Stimulated activated naive B cell treated with anti-CD40 and anti-IgM and Interleukin-4, amounts not matched to agents 10 μg/mL and 1 μg/mL and 100 μg/mL, for 72 hours (primary cell): Measurements from ENCODE around the gene CD72.
"Not testable (repeated sequence)": the region's sequence is repeated elsewhere in the genome, so short reads cannot be mapped to it uniquely, and the experiment has no call there.

Experiments used
- ATAC-seq, 2 donors: fragments of 150-1000 bp; cut with Tn5 transposase; replicated peaks; 2 replicates each; pipeline ENCODE4 v1.10.0; 2021; ENCODE audit warnings: moderate library complexity in 1 of 2
- DNase-seq: peaks from one replicate; pipeline ENCODE4 v3.0.0; 2021
- H3K27ac Mint-ChIP-seq: one replicate; pipeline ENCODE4 v1.8.0; 2022; ENCODE audit warnings: mild to moderate bottlenecking, mixed read lengths
- H3K27me3 Mint-ChIP-seq, 2 donors: one replicate each; pipeline ENCODE4 v1.8.0; 2022; ENCODE audit warnings: mixed read lengths in 2 of 2
- H3K36me3 Mint-ChIP-seq, 2 donors: one replicate each; pipeline ENCODE4 v1.8.0; 2022; ENCODE audit warnings: mixed read lengths in 2 of 2, mild to moderate bottlenecking in 1 of 2
- H3K4me1 Mint-ChIP-seq, 2 donors: one replicate each; pipeline ENCODE4 v1.8.0; 2022; ENCODE audit warnings: mixed read lengths in 2 of 2, mild to moderate bottlenecking in 1 of 2
- H3K4me3 Mint-ChIP-seq, 2 donors: one replicate each; pipeline ENCODE4 v1.8.0; 2022; ENCODE audit warnings: mild to moderate bottlenecking in 2 of 2, mixed read lengths in 2 of 2, moderate library complexity in 1 of 2
- H3K9me3 Mint-ChIP-seq, 2 donors: one replicate each; pipeline ENCODE4 v1.8.0; 2022; ENCODE audit warnings: mixed read lengths in 2 of 2, mild to moderate bottlenecking in 1 of 2

The CD72 gene

GRCh38 chr9:35641478-35641877 lies 23.3 kb upstream of the CD72 start:
- peak overlapping the region; percentile 91 for H3K27ac Mint-ChIP-seq
- DNase-seq, ATAC-seq, H3K27me3 Mint-ChIP-seq: not testable (repeated sequence)
- H3K36me3 Mint-ChIP-seq, result peaks cover 31 to 35% of the 10 kb centered on the region in 2 donors
- peak overlapping the region in 1 of 2 donors; percentile 37 for H3K4me3 Mint-ChIP-seq
- H3K9me3 Mint-ChIP-seq, result peaks cover 8 to 14% of the 10 kb centered on the region in 2 donors
- peaks cover 64 to 91% of the 10 kb centered on the region in 2 donors for H3K4me1 Mint-ChIP-seq

- Mint-ChIP-seq H3K36me3 (peaks cover 27 to 35% of the 10 kb centered on the region in 2 donors), H3K4me1 (peaks cover 68 to 91% of the 10 kb centered on the region in 2 donors), H3K4me3 (peak overlapping the region; percentile 55 to 62), H3K9me3 (peaks cover 8 to 14% of the 10 kb centered on the region in 2 donors), H3K27ac (peak overlapping the region; percentile 84)
- not testable (repeated sequence) for H3K27me3 Mint-ChIP-seq, ATAC-seq, DNase-seq
Measured at GRCh38 chr9:35640431-35640830, 22.2 kb upstream of the CD72 start.

GRCh38 chr9:35639631-35640030 lies 21.4 kb upstream of the CD72 start:
- Mint-ChIP-seq H3K4me1 (peaks cover 72 to 91% of the 10 kb centered on the region in 2 donors), H3K9me3 (peaks cover 8 to 14% of the 10 kb centered on the region in 2 donors), H3K4me3 (peak overlapping the region; percentile 46 to 63), H3K27ac (peak overlapping the region; percentile 90), H3K27me3 (no peaks in the 10 kb centered on the region), H3K36me3 (peaks cover 25 to 33% of the 10 kb centered on the region in 2 donors)
- no peak for ATAC-seq
- no peak for DNase-seq

GRCh38 chr9:35639225-35639624 lies 21.0 kb upstream of the CD72 start:
- peak; percentile 18 to 33 for ATAC-seq
- not testable (repeated sequence) for H3K27me3 Mint-ChIP-seq, DNase-seq
- Mint-ChIP-seq H3K4me1 (peaks cover 71 to 91% of the 10 kb centered on the region in 2 donors), H3K4me3 (peak overlapping the region; percentile 46 to 63), H3K36me3 (peaks cover 24 to 31% of the 10 kb centered on the region in 2 donors), H3K27ac (peak overlapping the region; percentile 90), H3K9me3 (peaks cover 8 to 14% of the 10 kb centered on the region in 2 donors)

- H3K36me3 Mint-ChIP-seq, result peaks cover 24 to 31% of the 10 kb centered on the region in 2 donors
- not testable (repeated sequence) for H3K27me3 Mint-ChIP-seq, DNase-seq, H3K4me3 Mint-ChIP-seq, ATAC-seq
- H3K4me1 Mint-ChIP-seq, result peaks cover 73 to 92% of the 10 kb centered on the region in 2 donors
- H3K27ac Mint-ChIP-seq, result peak overlapping the region; percentile 90
- H3K9me3 Mint-ChIP-seq, result peaks cover 8 to 14% of the 10 kb centered on the region in 2 donors
Measured at GRCh38 chr9:35638751-35639150, 20.5 kb upstream of the CD72 start.

- ATAC-seq, DNase-seq, H3K27me3 Mint-ChIP-seq: not testable (repeated sequence)
- peaks cover 6 to 14% of the 10 kb centered on the region in 2 donors for H3K9me3 Mint-ChIP-seq
- peaks cover 20 to 26% of the 10 kb centered on the region in 2 donors for H3K36me3 Mint-ChIP-seq
- peaks cover 69 to 88% of the 10 kb centered on the region in 2 donors for H3K4me1 Mint-ChIP-seq
- H3K27ac Mint-ChIP-seq, result peak overlapping the region; percentile 90
- peak overlapping the region; percentile 37 to 53 for H3K4me3 Mint-ChIP-seq
Measured at GRCh38 chr9:35637427-35637955, 19.3 kb upstream of the CD72 start.

- Mint-ChIP-seq H3K9me3 (peaks cover 6 to 14% of the 10 kb centered on the region in 2 donors), H3K27ac (peak overlapping the region; percentile 90), H3K36me3 (peaks cover 20 to 26% of the 10 kb centered on the region in 2 donors), H3K4me1 (peaks cover 64 to 84% of the 10 kb centered on the region in 2 donors), H3K4me3 (peak overlapping the region; percentile 5 to 37)
- H3K27me3 Mint-ChIP-seq, DNase-seq, ATAC-seq: not testable (repeated sequence)
Measured at GRCh38 chr9:35636877-35637246, 18.6 kb upstream of the CD72 start.

- peaks cover 20 to 26% of the 10 kb centered on the region in 2 donors for H3K36me3 Mint-ChIP-seq
- H3K27ac Mint-ChIP-seq, result peak overlapping the region; percentile 90
- peak; percentile 55 to 65 for ATAC-seq
- peaks cover 58 to 78% of the 10 kb centered on the region in 2 donors for H3K4me1 Mint-ChIP-seq
- H3K27me3 Mint-ChIP-seq, result no peaks in the 10 kb centered on the region
- H3K4me3 Mint-ChIP-seq, result peak overlapping the region; percentile 36 to 63
- DNase-seq, result no peak
- peaks cover 6 to 14% of the 10 kb centered on the region in 2 donors for H3K9me3 Mint-ChIP-seq
Measured at GRCh38 chr9:35636135-35636876, 18.1 kb upstream of the CD72 start.

- no peaks in the 10 kb centered on the region for H3K27me3 Mint-ChIP-seq
- H3K27ac Mint-ChIP-seq, result peak overlapping the region; percentile 90
- H3K4me3 Mint-ChIP-seq, result peak overlapping the region; percentile 36 to 63
- ATAC-seq (no peak), DNase-seq (no peak)
- peaks cover 16 to 21% of the 10 kb centered on the region in 2 donors for H3K36me3 Mint-ChIP-seq
- peaks cover 6 to 14% of the 10 kb centered on the region in 2 donors for H3K9me3 Mint-ChIP-seq
- H3K4me1 Mint-ChIP-seq, result peaks cover 53 to 72% of the 10 kb centered on the region in 2 donors
Measured at GRCh38 chr9:35635730-35636129, 17.5 kb upstream of the CD72 start.

- ATAC-seq (no peak), DNase-seq (no peak)
- Mint-ChIP-seq H3K4me1 (peaks cover 36 to 69% of the 10 kb centered on the region in 2 donors), H3K9me3 (peaks cover 0 to 2% of the 10 kb centered on the region in 2 donors), H3K36me3 (peaks cover 0 to 2% of the 10 kb centered on the region in 2 donors), H3K4me3 (no peak overlapping the region), H3K27me3 (no peaks in the 10 kb centered on the region), H3K27ac (peak overlapping the region; percentile 5)
Measured at GRCh38 chr9:35629597-35629996, 11.4 kb upstream of the CD72 start.

GRCh38 chr9:35628389-35628991 lies 10.3 kb upstream of the CD72 start:
- H3K9me3 Mint-ChIP-seq, result peaks cover 0 to 2% of the 10 kb centered on the region in 2 donors
- H3K27ac Mint-ChIP-seq, result peak overlapping the region; percentile 89
- no peaks in the 10 kb centered on the region for H3K27me3 Mint-ChIP-seq
- no peak overlapping the region for H3K4me3 Mint-ChIP-seq
- H3K36me3 Mint-ChIP-seq, result peaks cover 0 to 2% of the 10 kb centered on the region in 2 donors
- peaks cover 30 to 60% of the 10 kb centered on the region in 2 donors for H3K4me1 Mint-ChIP-seq
- ATAC-seq, result no peak
- DNase-seq, result no peak

GRCh38 chr9:35627575-35627974 lies 9.4 kb upstream of the CD72 start:
- peaks cover 0 to 2% of the 10 kb centered on the region in 2 donors for H3K9me3 Mint-ChIP-seq
- ATAC-seq (peak; percentile 93 to 94), DNase-seq (no peak)
- peak overlapping the region; percentile 57 to 58 for H3K4me3 Mint-ChIP-seq
- no peaks in the 10 kb centered on the region for H3K27me3 Mint-ChIP-seq
- H3K36me3 Mint-ChIP-seq, result peaks cover 0 to 2% of the 10 kb centered on the region in 2 donors
- peak overlapping the region; percentile 89 for H3K27ac Mint-ChIP-seq
- peaks cover 28 to 61% of the 10 kb centered on the region in 2 donors for H3K4me1 Mint-ChIP-seq

GRCh38 chr9:35619800-35620158 lies 1.6 kb upstream of the CD72 start:
- Mint-ChIP-seq H3K4me3 (peak overlapping the region; percentile 91 to 96), H3K36me3 (peaks cover 32 to 36% of the 10 kb centered on the region in 2 donors), H3K9me3 (no peaks in the 10 kb centered on the region), H3K4me1 (peaks cover 66 to 87% of the 10 kb centered on the region in 2 donors), H3K27me3 (no peaks in the 10 kb centered on the region), H3K27ac (peak overlapping the region; percentile 99)
- peak; percentile 82 for DNase-seq
- ATAC-seq, result peak; percentile 69 to 75
